Ecto neural progenitor cell (in vitro differentiated cells): ENCODE results near the gene SLX4IP.
"Not testable (repeated sequence)": the region's sequence is repeated elsewhere in the genome, so short reads cannot be mapped to it uniquely, and the experiment has no call there.

ENCODE experiments used
- DNase-seq: peaks from one replicate; pipeline ENCODE4 v3.0.0-alpha.2; 2018; ENCODE audit warnings: low spot score

Gene SLX4IP

DNA sequence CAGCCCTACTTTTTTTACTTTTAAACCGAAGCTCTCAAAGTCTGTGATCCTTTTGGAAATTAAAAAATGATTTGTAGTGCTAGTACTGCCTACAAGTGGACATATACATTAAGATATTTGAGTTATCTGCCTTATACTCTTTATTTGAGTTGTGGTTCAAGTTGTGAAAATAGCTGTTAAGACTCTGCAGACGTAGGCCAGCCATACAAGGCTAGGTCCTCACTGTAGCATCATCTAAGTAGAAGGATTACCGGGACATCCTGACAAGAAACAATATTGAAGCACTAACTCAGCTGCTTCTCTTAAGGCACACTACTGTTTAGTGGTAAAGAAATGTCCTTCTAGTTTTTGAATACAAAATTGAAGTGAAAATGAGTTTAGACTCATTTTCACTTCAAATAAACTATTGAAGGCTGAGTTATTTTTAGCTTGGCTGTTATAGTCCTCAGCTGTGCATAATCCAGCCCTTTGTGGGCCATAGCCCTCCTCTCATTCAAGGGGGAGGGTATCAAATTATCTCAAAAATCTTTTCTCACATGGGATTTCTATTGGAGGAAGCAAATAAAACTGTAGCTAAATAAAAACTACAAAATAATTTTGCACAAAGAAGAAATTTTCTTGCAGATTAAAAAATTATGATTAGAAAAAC lies 170.6 kb downstream of the SLX4IP start:
- DNase-seq = no peak

DNA sequence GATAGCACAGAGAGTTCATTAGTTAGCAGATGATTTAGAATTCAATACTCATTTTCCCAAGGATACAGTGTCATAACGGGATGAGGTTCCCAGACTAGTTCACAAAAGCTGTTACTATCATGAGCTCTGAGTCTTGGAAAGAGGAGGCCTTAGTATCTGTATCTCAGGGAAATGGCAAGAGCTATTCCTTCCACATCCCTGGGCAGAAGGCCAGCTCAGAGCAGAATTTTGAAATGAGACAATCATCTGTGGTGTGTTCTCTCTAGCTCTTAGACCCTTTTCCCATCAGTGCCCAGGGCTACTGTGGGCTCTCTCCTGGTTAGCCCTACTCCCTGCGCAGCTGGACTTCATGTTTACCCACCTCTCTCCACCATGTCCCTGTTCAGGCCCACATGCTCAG lies 174.2 kb downstream of the SLX4IP start:
- DNase-seq = no peak

DNA sequence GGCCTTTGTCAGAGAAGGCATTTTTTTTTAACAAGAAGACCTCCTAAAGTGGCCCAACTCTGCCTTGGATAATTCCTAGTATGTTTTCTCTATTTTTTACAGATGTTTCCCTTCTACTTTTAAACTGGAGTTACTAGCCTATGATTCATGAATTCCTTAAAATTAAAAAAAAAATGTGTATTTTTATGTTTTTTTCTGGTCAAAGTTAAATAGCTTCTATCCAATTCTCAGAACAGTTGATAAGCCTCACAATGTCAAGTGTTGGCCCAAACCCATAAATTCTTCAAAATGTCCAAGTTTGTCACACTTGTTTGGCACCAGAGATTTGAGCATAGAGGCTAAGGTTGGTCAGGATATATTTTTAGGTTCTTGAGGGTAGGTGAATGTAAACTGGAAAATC lies 174.7 kb downstream of the SLX4IP start:
- no peak for DNase-seq

DNA sequence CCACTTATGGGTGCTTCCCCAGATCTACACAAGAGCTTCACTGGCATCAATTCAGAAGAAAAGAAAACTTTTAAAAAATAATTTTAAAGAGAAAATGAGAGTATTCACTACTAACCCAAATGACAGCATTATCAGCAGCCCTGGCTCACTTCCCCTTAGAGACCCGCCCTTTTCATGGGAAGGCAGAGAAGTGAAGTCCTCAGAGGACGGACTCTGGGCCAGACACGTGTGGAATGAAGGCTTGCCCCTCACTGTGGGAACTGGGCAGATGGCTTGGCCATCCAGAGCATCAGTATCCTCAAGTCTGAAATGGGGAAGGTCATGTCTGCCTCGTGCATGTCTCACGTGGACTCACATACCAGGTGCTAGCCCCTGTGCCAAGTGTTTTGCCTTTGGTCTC lies 175.1 kb downstream of the SLX4IP start:
- DNase-seq = no peak

DNA sequence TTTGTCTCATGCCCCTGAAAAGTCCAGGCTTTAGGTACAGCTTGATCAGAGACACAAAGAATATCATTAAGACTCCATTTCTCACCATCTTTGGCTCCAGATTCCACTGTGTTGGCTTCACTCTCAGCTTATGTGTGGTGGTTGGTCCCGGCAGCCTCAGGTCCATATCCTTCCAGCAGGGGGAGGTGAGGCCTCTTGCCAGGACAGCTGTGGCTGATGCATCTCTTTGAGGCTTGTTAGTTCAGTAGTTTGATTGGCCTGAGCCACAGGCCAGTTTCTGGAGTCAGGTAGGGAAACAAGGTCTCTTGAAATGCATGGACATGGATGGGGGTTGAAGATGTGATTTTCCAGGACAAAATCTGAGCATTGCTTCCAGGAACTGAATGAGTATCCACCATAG lies 176.3 kb downstream of the SLX4IP start:
- DNase-seq = peak; percentile 71

DNA sequence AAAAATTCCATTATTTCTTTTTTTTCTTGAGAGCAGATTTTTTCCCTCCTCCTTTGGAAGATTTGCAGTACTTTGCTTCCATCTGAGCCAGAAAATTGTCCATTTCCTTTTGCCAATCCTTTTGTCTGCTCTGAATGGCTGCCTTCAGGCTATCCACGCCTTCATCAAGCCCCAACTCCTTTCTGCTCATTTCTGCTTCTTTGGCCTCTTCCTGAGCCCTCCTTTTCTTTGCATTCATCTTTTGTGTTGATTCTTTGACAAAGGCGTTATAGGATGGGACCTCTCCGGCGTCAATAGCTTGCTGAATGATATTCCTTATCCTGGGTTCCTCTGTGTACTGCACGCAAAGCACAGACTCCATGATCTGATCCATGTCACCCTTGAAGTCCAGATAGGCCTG lies 178.3 kb downstream of the SLX4IP start:
- not testable (repeated sequence) for DNase-seq

DNA sequence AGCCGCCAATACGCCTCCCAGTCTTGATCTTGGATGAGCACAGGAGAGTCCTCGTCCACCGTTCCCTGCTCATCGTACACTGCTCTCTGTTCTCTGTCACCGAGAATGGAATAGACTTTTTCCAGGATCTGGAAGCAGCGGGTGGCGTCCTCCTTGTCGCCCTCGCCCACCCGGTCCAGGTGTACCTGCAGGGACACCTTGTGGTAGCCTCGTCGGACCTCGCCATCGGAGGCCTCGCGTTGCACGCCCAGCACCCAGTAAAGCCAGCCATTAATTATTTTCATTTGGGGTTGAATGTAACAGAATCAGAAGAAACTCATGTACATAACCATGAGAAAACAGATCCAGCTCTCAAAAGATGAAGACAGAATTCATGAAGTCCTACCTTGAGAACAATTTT lies 178.8 kb downstream of the SLX4IP start:
- no peak for DNase-seq

DNA sequence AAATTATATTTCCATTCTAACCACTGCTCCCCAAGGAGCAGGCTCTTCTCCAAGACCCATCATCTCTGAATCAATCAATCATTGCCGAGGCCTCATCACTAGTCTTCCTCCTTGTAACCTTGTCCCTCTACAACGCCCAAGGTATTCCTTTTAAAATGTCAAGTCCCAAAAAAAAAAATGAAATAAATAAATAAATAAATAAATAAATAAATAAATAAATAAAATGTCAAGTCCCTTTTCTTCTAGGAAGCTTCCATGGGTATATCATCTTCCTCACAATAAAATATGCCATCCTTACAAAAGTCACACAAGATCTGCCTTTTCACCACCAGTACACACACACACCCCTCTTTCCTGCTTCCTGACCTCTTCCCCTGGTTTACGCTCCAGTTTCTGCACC lies 181.1 kb downstream of the SLX4IP start:
- no peak for DNase-seq

DNA sequence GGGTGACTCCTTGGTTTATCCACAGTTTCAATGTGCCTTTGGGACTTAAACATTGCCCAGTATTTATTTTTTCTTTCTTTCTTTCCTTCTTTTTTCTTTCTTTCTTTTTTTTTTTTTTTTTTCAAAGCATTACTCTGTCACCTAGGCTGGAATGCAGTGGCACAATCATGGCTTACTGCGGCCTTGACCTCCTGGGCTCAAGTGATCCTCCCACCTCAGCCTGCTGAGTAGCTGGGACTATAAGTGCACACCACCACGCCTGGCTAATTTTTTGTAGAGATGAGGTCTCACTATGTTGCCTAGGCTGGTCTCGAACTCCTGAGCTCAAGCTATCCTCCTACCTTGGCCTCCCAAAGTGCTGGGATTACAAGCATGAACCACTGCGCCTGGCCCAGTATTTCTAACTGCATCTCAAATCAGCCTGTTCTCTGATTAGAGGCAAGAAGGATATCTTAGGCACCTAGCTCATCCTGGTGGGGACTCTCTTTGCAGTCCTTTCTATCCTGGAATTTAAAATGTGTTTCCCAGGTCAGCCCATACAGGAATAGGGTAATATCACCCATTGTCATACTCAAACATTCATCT lies 182.5 kb downstream of the SLX4IP start:
- DNase-seq = not testable (repeated sequence)

DNA sequence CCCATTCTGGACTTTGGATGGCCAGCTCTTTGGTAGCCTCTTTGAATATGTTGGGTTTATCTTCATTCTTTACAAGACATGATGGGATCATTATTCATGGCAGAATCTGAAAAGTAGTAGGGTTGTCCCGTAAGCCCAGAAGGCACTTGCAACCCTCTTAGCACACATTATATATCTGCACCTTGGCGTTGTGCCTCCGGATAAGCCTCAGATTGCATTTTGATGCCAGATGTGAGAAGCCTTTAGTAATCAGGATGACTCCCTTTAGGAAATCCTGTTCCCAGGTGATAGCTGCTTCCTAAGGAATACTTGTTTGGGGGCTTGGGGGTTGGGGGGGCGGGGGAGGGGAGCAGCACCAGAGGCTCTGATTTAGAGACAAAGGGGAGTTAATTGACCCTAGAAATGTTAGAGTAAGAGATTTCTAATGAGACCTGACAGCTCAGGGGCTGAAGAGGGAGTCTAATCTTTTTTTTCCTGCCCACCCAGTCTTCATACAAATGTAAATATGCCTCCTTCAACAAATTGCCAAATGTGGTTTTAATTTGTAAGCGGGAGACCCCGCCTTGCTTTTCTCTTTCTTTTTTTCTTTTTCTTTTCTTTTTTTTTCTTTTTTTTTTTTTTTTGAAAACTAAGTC lies 183.6 kb downstream of the SLX4IP start:
- no peak for DNase-seq

DNA sequence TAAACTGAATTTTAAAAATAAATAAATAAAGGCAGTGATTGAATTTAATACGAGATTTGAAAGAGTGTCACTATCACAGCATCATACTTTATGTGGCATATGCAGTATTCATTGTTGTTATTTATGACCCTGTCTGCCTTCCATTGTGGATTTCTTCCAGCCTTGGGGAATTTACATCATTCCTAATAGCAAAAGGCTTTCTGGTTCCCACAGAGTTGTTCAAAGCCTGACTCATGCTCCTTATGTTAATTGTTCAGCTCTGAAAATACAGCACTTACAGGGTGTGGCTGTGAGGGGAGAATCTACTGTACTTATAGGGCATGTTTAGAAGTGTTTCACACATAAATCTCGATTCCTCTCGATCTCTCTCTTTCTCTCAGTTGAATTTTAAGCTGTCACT lies 184.3 kb downstream of the SLX4IP start:
- no peak for DNase-seq

DNA sequence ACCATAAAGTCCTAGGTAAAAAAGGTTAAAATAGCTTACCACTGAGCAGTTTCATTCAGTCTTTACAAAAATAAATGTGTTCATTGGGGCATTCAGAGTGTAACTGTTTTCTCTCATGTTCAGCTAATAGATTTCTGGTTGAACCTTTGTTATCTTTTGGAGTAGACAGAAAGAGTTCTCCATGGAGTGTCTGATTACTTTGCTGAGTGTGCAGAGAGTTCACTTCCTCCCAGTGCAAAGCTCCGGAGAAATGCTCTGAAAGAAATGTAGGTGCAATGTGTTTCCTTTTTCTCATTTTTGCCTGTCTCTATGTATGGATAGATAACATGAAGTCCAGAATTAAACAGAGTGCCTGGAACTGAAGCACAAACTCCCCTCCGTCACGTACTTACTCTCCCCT lies 186.0 kb downstream of the SLX4IP start:
- DNase-seq = no peak

DNA sequence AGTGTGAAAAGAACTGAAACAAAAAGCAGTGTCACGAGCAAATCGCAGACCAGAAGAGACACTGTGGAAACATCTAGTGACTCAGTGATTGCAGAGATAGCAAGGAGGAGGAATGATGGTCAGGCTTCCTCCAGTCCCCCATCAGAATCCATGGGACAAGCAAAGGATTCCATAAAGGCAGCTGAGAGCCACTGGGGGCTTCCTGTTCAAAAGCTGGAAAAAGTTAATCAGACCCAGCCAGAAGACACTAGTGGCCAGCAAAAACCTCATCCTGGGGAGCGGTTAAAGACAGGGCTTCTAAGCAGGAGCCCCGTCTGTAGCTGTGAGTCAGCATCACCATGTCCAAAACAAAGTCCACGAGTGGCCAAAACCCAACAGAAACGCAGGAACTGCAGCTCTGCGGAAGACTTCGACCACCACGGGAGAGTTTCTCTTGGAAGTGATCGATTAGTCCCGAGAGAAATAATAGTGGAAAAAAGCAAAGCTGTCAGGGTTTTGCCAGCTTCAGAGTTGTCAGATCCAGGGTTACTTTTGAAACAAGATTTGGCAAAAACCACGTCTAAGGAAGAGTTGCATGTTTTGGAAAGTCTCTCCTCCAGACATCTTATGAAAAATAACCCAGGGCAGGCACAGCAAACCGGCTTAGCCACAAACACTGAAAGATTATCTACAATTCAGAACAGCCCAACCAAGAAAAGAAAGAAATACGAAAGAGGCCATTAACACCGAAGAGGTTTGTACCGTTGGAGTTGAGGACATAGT lies 187.7 kb downstream of the SLX4IP start:
- DNase-seq = no peak

DNA sequence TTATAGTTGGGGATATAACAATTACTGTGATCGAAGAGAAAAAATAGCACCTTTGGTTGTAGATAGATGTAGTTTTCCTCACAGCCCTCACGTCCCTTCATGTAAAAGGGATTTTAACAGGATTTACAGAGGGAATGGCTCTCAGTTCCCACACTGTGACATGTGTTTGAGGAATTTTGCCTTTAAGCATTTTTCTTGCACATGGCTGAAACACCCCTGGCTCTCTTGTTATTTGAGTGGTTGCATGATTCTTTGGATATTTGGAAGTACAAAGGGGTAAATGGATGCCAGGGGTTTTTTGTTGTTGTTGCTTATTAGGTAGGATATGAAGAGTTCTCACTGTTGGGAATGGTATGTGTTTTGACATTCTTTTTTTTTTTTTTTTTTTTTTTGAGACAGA lies 190.5 kb downstream of the SLX4IP start:
- no peak for DNase-seq

DNA sequence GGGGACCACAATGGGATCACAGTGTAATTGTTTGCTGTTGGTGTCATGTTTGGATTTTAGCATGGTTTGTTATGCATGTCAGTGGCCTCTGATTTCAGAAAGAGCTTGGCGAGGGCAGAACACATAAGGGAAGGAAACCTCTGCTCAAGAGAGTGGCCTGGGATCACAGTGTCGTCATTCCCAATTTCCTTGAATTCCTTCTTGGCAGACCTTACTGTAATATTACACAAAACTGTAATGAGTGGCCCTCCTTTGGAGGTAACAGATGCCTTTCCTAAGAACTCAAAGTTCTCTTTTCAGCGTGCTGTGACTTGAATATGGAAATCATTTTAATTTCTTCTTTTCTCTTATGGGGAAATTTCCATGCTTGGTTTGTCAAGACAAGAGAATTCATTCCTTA lies 191.8 kb downstream of the SLX4IP start:
- no peak for DNase-seq

DNA sequence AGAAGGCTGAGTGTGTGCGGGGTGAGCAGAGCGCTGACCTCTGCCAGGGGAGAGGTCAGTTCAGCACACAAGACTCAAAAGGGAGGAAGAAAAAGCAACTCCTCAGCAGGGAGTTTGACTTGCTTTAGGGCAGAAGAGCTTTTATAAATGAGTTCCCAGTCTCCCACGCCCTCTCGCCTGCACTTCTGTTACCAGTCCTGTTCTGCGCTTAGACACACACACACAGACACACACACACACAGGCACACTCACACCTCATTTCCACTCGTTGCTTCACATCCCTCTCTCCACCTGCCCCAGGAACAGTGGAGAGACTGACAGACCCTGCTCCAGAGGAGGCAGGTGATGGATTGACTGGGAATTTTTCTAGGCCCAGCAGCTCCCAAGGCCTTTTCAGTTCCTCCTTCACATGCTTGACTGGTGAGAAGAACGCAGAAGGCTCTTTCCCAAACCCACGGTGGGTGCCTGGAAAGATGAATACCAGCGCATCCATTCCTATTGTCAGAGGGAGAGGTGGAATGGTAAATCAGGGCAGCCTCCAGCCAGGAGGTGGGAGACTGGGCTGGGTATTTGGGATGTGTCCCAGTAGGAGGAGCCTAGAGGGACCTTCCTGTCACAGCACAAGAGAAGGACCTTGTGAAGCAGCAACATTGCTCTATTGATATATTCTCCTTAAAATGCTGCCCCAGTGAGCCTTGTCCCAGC lies 195.0 kb downstream of the SLX4IP start:
- DNase-seq = peak; percentile 75

DNA sequence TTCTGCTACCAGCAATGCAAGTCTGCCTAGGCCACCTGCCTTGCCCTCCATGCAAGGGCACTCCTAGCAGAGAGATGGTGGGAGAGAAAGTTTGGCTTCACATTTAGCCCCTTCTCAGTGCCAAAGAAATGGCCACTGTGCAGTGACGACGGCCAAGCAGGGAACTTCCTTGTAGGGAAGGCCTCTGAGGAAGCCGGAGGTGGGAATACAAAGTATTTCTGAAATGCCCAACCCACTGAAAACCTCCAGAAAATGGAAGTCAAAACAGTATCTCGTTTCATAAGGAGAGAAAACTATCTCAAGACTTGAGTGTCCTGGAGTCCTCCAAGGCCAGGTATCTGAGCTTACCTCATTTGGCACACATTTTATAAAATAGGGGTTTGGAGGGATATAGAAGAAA lies 196.0 kb downstream of the SLX4IP start:
- DNase-seq = no peak

DNA sequence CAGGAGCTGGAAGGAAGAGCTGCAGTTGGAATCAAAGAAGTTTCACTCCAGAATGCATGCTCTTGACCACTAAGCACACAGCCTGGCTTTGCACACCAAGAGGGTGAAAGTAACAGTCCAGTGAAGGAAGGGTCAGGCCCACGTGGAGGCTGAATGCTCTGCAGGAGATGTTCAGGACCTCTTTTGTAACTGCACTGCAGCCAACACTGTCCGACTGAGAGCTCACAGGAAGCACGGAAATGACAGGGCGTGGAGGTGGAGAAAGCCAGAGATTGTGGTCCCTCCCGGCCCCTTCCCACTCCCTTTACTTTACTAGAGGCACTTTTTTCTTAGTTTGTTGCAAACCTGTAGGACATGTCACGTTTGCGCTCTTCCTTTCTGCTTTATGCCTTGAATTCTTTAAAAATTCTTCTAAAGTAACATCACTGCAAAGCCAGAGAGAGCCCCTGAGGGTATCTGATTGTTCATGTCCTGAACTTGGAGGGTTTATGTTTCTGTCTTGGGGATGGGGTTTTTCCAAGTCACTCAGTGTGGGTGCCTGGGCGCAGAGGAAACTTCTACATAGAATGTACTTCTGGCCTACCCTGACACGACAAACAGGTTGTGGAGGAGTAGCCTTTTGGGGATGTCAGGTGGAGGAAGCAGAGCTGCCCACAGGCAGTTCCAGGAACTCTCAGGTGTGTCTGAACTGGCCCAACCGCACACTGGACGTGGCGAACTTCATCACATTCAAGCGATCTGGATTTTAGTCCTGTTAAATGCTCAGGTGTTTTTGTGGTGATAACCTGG lies 197.8 kb downstream of the SLX4IP start:
- DNase-seq = no peak

DNA sequence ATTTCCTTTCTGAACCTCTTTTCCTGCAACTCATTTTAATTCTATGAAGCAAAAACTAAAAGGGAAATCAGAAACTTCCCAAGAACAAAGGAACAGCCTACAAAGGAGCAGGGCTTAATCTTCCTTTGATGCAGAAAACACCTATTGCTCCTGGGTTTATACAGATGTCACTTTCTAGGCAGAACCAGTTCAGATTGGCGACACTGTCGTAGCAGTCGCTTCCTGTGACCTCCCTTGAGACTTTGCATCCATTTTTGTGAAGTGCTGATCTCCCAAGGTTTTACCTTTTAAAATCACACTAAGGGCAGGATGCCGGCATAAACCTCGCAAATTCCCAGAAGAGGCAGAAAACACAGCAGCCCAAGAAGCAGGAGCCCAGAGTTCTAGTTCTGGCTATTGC lies 198.6 kb downstream of the SLX4IP start:
- DNase-seq = no peak

DNA sequence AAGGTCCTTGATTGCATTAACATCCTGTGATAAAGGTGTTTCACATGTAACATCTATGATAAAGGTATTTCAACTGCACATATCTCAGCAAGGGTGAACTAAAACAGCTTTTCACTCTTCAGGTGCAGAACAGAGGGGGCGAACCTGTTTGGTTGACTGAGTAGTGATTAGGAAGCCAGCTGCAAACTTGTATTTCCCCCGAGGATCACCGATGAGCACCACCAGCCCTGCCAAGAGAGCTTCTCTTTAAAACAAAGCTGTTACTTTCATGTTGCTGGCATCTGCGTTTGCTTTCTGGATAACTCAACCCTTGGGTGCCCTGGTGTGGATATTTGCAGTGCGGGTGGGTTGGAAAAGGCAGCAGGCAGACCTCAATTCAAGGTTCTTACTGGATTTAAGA lies 199.1 kb downstream of the SLX4IP start:
- DNase-seq = no peak

DNA sequence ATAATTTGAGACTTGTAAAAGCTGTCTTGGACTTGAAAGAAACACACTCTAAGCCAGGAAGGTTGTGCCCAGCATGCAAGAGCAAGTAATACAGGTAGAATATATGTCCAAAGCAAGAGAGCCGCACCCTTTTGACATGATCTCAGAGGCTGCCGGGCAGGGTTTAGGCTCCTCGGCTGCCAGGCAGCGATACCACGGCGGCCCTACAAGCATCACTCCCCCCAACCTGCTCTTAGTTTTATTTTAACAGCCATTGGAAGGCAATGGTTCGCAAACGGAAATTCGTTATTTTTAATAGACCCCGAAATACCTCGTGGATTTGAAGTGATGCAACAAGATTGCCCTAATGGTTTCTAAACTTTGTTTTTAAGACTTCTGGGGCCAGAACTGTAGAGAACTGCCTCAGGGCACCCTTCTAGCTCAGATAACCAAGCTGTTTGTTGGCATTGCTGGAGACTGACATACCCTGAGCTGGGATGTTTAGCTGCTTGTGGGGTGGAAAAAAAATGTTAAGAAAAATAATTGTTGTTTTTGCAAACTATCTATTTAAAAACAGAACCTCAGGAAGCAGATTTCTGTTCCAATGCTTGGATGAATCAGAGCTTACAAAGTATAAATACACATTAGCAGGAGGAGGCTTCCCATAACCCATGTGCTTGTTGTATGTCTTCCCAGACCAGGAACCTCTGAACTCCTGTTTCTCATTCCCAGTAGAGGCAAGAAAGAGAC lies 199.7 kb downstream of the SLX4IP start:
- no peak for DNase-seq
